Neural progenitor cell (in vitro differentiated cells): ENCODE measurements around the gene MTAP. TPM values are rescaled to one million over a fixed set of nuclear protein-coding genes. Genes with fewer than 3 reads are reported as not detected.

Experiments used
- DNase-seq: peaks from one replicate; pipeline ENCODE4 v3.0.0-alpha.2; 2016; ENCODE audit warnings: low spot score
- H2AFZ ChIP-seq: fragments of 200-600 bp; sonication (generic); replicated peaks from 2 replicates; pipeline ENCODE4 v1.6.1; 2016; ENCODE audit warnings: antibody characterized with exemption
- H3F3A ChIP-seq: fragments of 200-600 bp; sonication (generic); 2 replicates; pipeline ENCODE4 v1.6.1; 2016; ENCODE audit warnings: antibody characterized with exemption, low read depth
- H3K27ac ChIP-seq: fragments of 200-600 bp; sonication (generic); 2 replicates; pipeline ENCODE4 v1.5.1; 2016; ENCODE audit warnings: mild to moderate bottlenecking
- H3K27me3 ChIP-seq: fragments of 200-600 bp; sonication (generic); 2 replicates; pipeline ENCODE4 v1.6.1; 2016; ENCODE audit warnings: mild to moderate bottlenecking, moderate library complexity
- H3K36me3 ChIP-seq: fragments of 200-600 bp; sonication (generic); 2 replicates; pipeline ENCODE4 v1.5.1; 2016
- H3K4me1 ChIP-seq: fragments of 200-600 bp; sonication (generic); 2 replicates; pipeline ENCODE4 v1.6.1; 2016; ENCODE audit warnings: mixed run types
- H3K4me2 ChIP-seq: fragments of 200-600 bp; sonication (generic); 2 replicates; pipeline ENCODE4 v1.6.1; 2016
- H3K4me3 ChIP-seq: fragments of 200-600 bp; sonication (generic); 2 replicates; pipeline ENCODE4 v1.5.1; 2016
- H3K79me2 ChIP-seq: fragments of 200-600 bp; sonication (generic); 2 replicates; pipeline ENCODE4 v1.6.1; 2016; ENCODE audit warnings: low read depth
- H3K9ac ChIP-seq: fragments of 200-600 bp; sonication (generic); 2 replicates; pipeline ENCODE4 v1.6.1; 2016
- H3K9me3 ChIP-seq: fragments of 200-600 bp; sonication (generic); 2 replicates; pipeline ENCODE4 v1.5.1; 2016; ENCODE audit warnings: low read depth
- H4K20me1 ChIP-seq: fragments of 200-600 bp; sonication (generic); 2 replicates; pipeline ENCODE4 v1.6.1; 2016; ENCODE audit warnings: low read depth
- H3K27ac Mint-ChIP-seq: 3 replicates; pipeline ENCODE4 v1.8.0; 2021; ENCODE audit warnings: mixed read lengths
- H3K27me3 Mint-ChIP-seq: 2 replicates; pipeline ENCODE4 v1.8.0; 2022; ENCODE audit warnings: low read depth, mild to moderate bottlenecking, inconsistent platforms, moderate library complexity, mixed read lengths; ENCODE audit not compliant: insufficient read depth
- H3K36me3 Mint-ChIP-seq: 3 replicates; pipeline ENCODE4 v1.8.0; 2021; ENCODE audit warnings: mixed read lengths
- H3K4me1 Mint-ChIP-seq: 3 replicates; pipeline ENCODE4 v1.8.0; 2021; ENCODE audit warnings: mixed read lengths
- H3K4me3 Mint-ChIP-seq: 3 replicates; pipeline ENCODE4 v1.8.0; 2021; ENCODE audit warnings: mild to moderate bottlenecking, moderate library complexity, mixed read lengths
- H3K9me3 Mint-ChIP-seq: 3 replicates; pipeline ENCODE4 v1.8.0; 2020; ENCODE audit warnings: mixed read lengths
- EZH2 ChIP-seq: fragments of 200-600 bp; sonication (generic); IDR thresholded peaks from 2 replicates; pipeline ENCODE4 v1.6.1; 2017; ENCODE audit warnings: antibody characterized with exemption, mild to moderate bottlenecking, moderate library complexity
- EZH2phosphoT487 ChIP-seq: fragments of 200-600 bp; sonication (generic); IDR thresholded peaks from 2 replicates; pipeline ENCODE4 v1.6.1; 2017; ENCODE audit warnings: antibody characterized with exemption
- total RNA-seq: library from RNA; depleted of rRNA; stranded (reverse); fragments of >200 nt; gene quantifications from 2 replicates; pipeline ENCODE4 v1.2.3, GENCODE V29; 2015; ENCODE audit warnings: low replicate concordance
- TF ChIP-seq, protein P1 (sequence below): fragments of 200-600 bp; sonication (generic); IDR thresholded peaks from 2 replicates; pipeline ENCODE4 v1.5.1; 2017; ENCODE audit warnings: antibody characterized with exemption, mild to moderate bottlenecking

The MTAP gene
- 15.2 and 21.6 TPM in 2 replicates for total RNA-seq

DNA sequence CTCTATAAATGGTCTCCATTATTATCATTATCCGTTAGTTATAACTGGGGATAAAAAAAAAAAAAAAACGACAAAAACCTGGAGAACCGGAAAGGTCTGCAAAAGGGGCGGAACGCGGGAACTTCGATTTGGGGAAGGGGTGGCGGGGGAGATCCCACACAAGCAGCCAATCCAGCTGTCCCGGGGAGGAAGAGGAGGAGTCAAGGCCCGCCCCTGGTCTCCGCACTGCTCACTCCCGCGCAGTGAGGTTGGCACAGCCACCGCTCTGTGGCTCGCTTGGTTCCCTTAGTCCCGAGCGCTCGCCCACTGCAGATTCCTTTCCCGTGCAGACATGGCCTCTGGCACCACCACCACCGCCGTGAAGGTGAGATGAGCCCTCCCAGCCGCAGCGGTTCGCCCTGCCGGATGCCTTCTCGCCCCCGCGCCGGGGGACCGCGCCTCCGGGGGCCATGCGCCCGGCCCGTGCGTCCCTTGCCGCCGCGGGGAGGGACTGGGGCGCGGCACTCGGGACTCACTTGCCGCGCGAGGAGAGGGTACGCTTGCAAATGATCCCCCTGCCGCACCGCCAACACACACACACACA, at the start of gene MTAP:
Gene MTAP, plus strand, starts transcription at position 219 of the 583 bp plus-strand sequence. Its CDS starts 113 bp downstream, at position 332.
- peaks cover 11% of the 10 kb centered on the region for H3K27me3 Mint-ChIP-seq
- peaks cover 10% of the 10 kb centered on the region for H3F3A ChIP-seq
- H4K20me1 ChIP-seq: peaks cover 35% of the 10 kb centered on the region
- H3K27ac Mint-ChIP-seq: peak within 1 kb of the TSS; percentile 98
- H3K36me3 Mint-ChIP-seq: peaks cover 13% of the 10 kb centered on the region
- H2AFZ ChIP-seq: peak within 1 kb of the TSS; percentile 72
- peak within 1 kb of the TSS; percentile 97 for H3K4me2 ChIP-seq
- DNase-seq: peak; percentile 92
- no peaks in the 10 kb centered on the region for H3K36me3 ChIP-seq
- peaks cover 34% of the 10 kb centered on the region for H3K4me1 Mint-ChIP-seq
- no peaks in the 10 kb centered on the region for H3K9me3 ChIP-seq
- peak within 1 kb of the TSS; percentile 58 for H3K4me3 ChIP-seq
- H3K79me2 ChIP-seq: peaks cover 46% of the 10 kb centered on the region
- peak within 1 kb of the TSS; percentile 98 for H3K4me3 Mint-ChIP-seq
- TF ChIP-seq EZH2phosphoT487 (no peak), EZH2 (no peak)
- TF ChIP-seq, protein P1, sequence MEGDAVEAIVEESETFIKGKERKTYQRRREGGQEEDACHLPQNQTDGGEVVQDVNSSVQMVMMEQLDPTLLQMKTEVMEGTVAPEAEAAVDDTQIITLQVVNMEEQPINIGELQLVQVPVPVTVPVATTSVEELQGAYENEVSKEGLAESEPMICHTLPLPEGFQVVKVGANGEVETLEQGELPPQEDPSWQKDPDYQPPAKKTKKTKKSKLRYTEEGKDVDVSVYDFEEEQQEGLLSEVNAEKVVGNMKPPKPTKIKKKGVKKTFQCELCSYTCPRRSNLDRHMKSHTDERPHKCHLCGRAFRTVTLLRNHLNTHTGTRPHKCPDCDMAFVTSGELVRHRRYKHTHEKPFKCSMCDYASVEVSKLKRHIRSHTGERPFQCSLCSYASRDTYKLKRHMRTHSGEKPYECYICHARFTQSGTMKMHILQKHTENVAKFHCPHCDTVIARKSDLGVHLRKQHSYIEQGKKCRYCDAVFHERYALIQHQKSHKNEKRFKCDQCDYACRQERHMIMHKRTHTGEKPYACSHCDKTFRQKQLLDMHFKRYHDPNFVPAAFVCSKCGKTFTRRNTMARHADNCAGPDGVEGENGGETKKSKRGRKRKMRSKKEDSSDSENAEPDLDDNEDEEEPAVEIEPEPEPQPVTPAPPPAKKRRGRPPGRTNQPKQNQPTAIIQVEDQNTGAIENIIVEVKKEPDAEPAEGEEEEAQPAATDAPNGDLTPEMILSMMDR: no peak
- peak within 1 kb of the TSS; percentile 36 for H3K9ac ChIP-seq
- peaks cover 2% of the 10 kb centered on the region for H3K9me3 Mint-ChIP-seq
- H3K4me1 ChIP-seq: peaks cover 14% of the 10 kb centered on the region
- peaks cover 43% of the 10 kb centered on the region for H3K27me3 ChIP-seq
- H3K27ac ChIP-seq: no peak within 1 kb of the TSS

GRCh38 chr9:21753523-21753922, 48.9 kb upstream of the MTAP start:
- no peak overlapping the region for H2AFZ ChIP-seq
- H3K9ac ChIP-seq: no peak overlapping the region
- Mint-ChIP-seq H3K4me3 (no peak overlapping the region), H3K9me3 (peaks cover 2% of the 10 kb centered on the region), H3K36me3 (no peaks in the 10 kb centered on the region), H3K27me3 (no peaks in the 10 kb centered on the region), H3K4me1 (peaks cover 13% of the 10 kb centered on the region), H3K27ac (no peak overlapping the region)
- no peak overlapping the region for H3K4me2 ChIP-seq
- H3F3A ChIP-seq: no peaks in the 10 kb centered on the region
- no peaks in the 10 kb centered on the region for H3K4me1 ChIP-seq
- no peaks in the 10 kb centered on the region for H3K79me2 ChIP-seq
- no peaks in the 10 kb centered on the region for H4K20me1 ChIP-seq
- H3K9me3 ChIP-seq: no peaks in the 10 kb centered on the region
- no peak overlapping the region for H3K27ac ChIP-seq
- no peak for DNase-seq
- TF ChIP-seq EZH2phosphoT487: no peak
- TF ChIP-seq, protein P1: no peak
- no peak for TF ChIP-seq EZH2
- H3K4me3 ChIP-seq: no peak overlapping the region
- H3K27me3 ChIP-seq: peaks cover 100% of the 10 kb centered on the region
- no peaks in the 10 kb centered on the region for H3K36me3 ChIP-seq

GRCh38 chr9:21754741-21755140, 47.7 kb upstream of the MTAP start:
- H3K9me3 Mint-ChIP-seq: peaks cover 2% of the 10 kb centered on the region
- H3K79me2 ChIP-seq: no peaks in the 10 kb centered on the region
- no peak overlapping the region for H3K4me3 Mint-ChIP-seq
- H3K27me3 Mint-ChIP-seq: no peaks in the 10 kb centered on the region
- peaks cover 100% of the 10 kb centered on the region for H3K27me3 ChIP-seq
- H3F3A ChIP-seq: no peaks in the 10 kb centered on the region
- H3K4me3 ChIP-seq: no peak overlapping the region
- H3K36me3 Mint-ChIP-seq: no peaks in the 10 kb centered on the region
- H3K36me3 ChIP-seq: no peaks in the 10 kb centered on the region
- TF ChIP-seq, protein P1: no peak
- TF ChIP-seq EZH2phosphoT487 (no peak), EZH2 (no peak)
- H4K20me1 ChIP-seq: no peaks in the 10 kb centered on the region
- DNase-seq: no peak
- H3K9ac ChIP-seq: no peak overlapping the region
- H3K27ac ChIP-seq: no peak overlapping the region
- peaks cover 13% of the 10 kb centered on the region for H3K4me1 Mint-ChIP-seq
- H3K4me1 ChIP-seq: no peaks in the 10 kb centered on the region
- H3K27ac Mint-ChIP-seq: no peak overlapping the region
- no peak overlapping the region for H3K4me2 ChIP-seq
- no peaks in the 10 kb centered on the region for H3K9me3 ChIP-seq
- no peak overlapping the region for H2AFZ ChIP-seq
